Endothelial cell of umbilical vein (primary cell): ENCODE data around the gene TWIST2. TPM values are rescaled to one million over a fixed set of nuclear protein-coding genes. Genes with fewer than 3 reads are reported as not detected.

Experiments used
- BruUV-seq: library from RNA; stranded (reverse); fragments of 400-500 nt; replicated peaks from 2 replicates; lab custom pipeline; 2021; lab: Mats Ljungman, UMichigan
- CTCF ChIA-PET: fragments of 300-600, 350-600 bp; sonication (Branson Sonifier 250); formaldehyde crosslinking; loops from one replicate; lab custom pipeline; 2021; ENCODE audit warnings: antibody characterized with exemption, inconsistent platforms; lab: Charles Lee
- POLR2A ChIA-PET: fragments of 300-600, 350-600 bp; sonication (Branson Sonifier 250); formaldehyde crosslinking; loops from one replicate; lab custom pipeline; 2021; ENCODE audit warnings: antibody characterized with exemption, inconsistent platforms; lab: Charles Lee
- DNase-seq: peaks from one replicate; pipeline ENCODE4 v3.0.0-alpha.2; 2011; ENCODE audit warnings: low read depth, low spot score
- FAIRE-seq: peaks from 2 replicates; lab custom pipeline; 2011; peaks lifted over from hg19 to GRCh38; lab: Jason Lieb, UNC
- H2AFZ ChIP-seq: 2 replicates; pipeline ENCODE4 v1.6.0; 2012; ENCODE audit warnings: low read depth, low read length, control low read depth, inconsistent platforms
- H3K27ac ChIP-seq: 2 replicates; pipeline ENCODE4 v1.5.1; 2011; ENCODE audit warnings: low read depth, mild to moderate bottlenecking, control low read depth, low read length, moderate library complexity; ENCODE audit not compliant: insufficient read depth
- H3K27me3 ChIP-seq, 2 experiments: 2 replicates each; pipeline versions ENCODE4 v1.6.0 to v1.6.1; 2011; ENCODE audit warnings: low read length in 2 of 2, mixed read lengths in 1 of 2; ENCODE audit not compliant: control insufficient read depth in 2 of 2, insufficient read depth in 2 of 2
- H3K36me3 ChIP-seq, 2 experiments: 2 replicates in 1 of 2; 3 replicates in 1 of 2; pipeline ENCODE4 v1.5.1; 2011; ENCODE audit warnings: low read length in 2 of 2, mild to moderate bottlenecking in 1 of 2, moderate library complexity in 1 of 2; ENCODE audit not compliant: control insufficient read depth in 2 of 2, insufficient read depth in 2 of 2; ENCODE audit errors: extremely low read depth in 1 of 2
- H3K4me1 ChIP-seq: 3 replicates; pipeline ENCODE4 v1.5.1; 2011; ENCODE audit warnings: mild to moderate bottlenecking, low read length; ENCODE audit not compliant: control insufficient read depth, insufficient read depth; ENCODE audit errors: extremely low read depth
- H3K4me2 ChIP-seq: 2 replicates; pipeline ENCODE4 v1.6.1; 2011; ENCODE audit warnings: low read length, control low read depth, mixed read lengths; ENCODE audit not compliant: insufficient read depth
- H3K4me3 ChIP-seq, 3 experiments: fragments of 200-600 bp in 1 of 3; sonication (generic), shearing (Covaris generic) in 1 of 3; replicated peaks in 1 of 3; 2 replicates each; pipeline ENCODE4 v1.5.1; 2011 to 2016; ENCODE audit warnings: control low read depth in 3 of 3, low read length in 3 of 3, mild to moderate bottlenecking in 2 of 3, inconsistent platforms in 1 of 3, low read depth in 1 of 3, moderate library complexity in 1 of 3; ENCODE audit not compliant: insufficient read depth in 1 of 3
- H3K79me2 ChIP-seq: 2 replicates; pipeline ENCODE4 v1.6.0; 2012; ENCODE audit warnings: low read length, inconsistent platforms; ENCODE audit not compliant: control insufficient read depth, insufficient read depth
- H3K9ac ChIP-seq: replicated peaks from 2 replicates; pipeline ENCODE3; 2011; ENCODE audit warnings: low read length, control low read depth; ENCODE audit not compliant: insufficient read depth; ENCODE audit errors: extremely low read depth
- H3K9me1 ChIP-seq: replicated peaks from 3 replicates; pipeline ENCODE4 v1.6.0; 2011; ENCODE audit warnings: mild to moderate bottlenecking, low read length; ENCODE audit not compliant: control insufficient read depth, insufficient read depth; ENCODE audit errors: extremely low read depth
- H3K9me3 ChIP-seq: replicated peaks from 2 replicates; pipeline ENCODE4 v1.5.1; 2012; ENCODE audit warnings: low read length, inconsistent platforms; ENCODE audit not compliant: control insufficient read depth, insufficient read depth
- H4K20me1 ChIP-seq: replicated peaks from 2 replicates; pipeline ENCODE3; 2011; ENCODE audit warnings: mild to moderate bottlenecking, low read length; ENCODE audit not compliant: control insufficient read depth, insufficient read depth; ENCODE audit errors: extremely low read depth
- EZH2 ChIP-seq: IDR thresholded peaks from 2 replicates; pipeline ENCODE4 v1.6.1; 2012; ENCODE audit warnings: borderline replicate concordance, low read depth, mild to moderate bottlenecking, moderate library complexity, low read length, inconsistent platforms; ENCODE audit not compliant: severe bottlenecking
- FOS ChIP-seq: IDR thresholded peaks from 2 replicates; pipeline ENCODE4 v1.6.1; 2011; ENCODE audit warnings: mild to moderate bottlenecking, low read length, moderate library complexity, borderline replicate concordance; ENCODE audit not compliant: insufficient read depth
- GATA2 ChIP-seq: IDR thresholded peaks from 2 replicates; pipeline ENCODE4 v1.7.0; 2011; ENCODE audit warnings: low read depth, mild to moderate bottlenecking, moderate library complexity, mixed read lengths, low read length; ENCODE audit not compliant: insufficient read length, insufficient read depth
- JUN ChIP-seq: IDR thresholded peaks from 2 replicates; pipeline ENCODE4 v1.6.1; 2011; ENCODE audit warnings: borderline replicate concordance, low read depth; ENCODE audit not compliant: insufficient read length, insufficient read depth
- MAX ChIP-seq: IDR thresholded peaks from 2 replicates; pipeline ENCODE4 v1.6.1; 2011; ENCODE audit not compliant: insufficient read depth, insufficient read length
- MYC ChIP-seq: IDR thresholded peaks from one replicate; pipeline ENCODE4 v1.6.1; 2011; ENCODE audit warnings: mild to moderate bottlenecking, low read depth, low read length
- POLR2A ChIP-seq: IDR thresholded peaks from 2 replicates; pipeline ENCODE4 v1.6.1; 2012; ENCODE audit warnings: low read depth, mild to moderate bottlenecking, control low read depth, low read length
- POLR2AphosphoS5 ChIP-seq: IDR thresholded peaks from 2 replicates; pipeline ENCODE4 v1.6.1; 2012; ENCODE audit warnings: low read depth, mild to moderate bottlenecking, control low read depth, low read length, moderate library complexity; ENCODE audit not compliant: insufficient read depth
- dilution Hi-C: fragments of 300-500 bp; cut with MboI; formaldehyde crosslinking; loops from one replicate; pipeline ENCODE4 v1.15.0; 2019; ENCODE audit warnings: low sequenced_read_pairs; ENCODE audit not compliant: extremely low pct_ligation_motif_present
- intact Hi-C: fragments of 100-400 bp; cut with micrococcal nuclease; formaldehyde crosslinking; loops from one replicate; pipeline ENCODE4 v1.10.0; 2022
- polyA plus RNA-seq, 4 experiments: library from polyadenylated mRNA; depleted of rRNA in 3 of 4; stranded (reverse) in 3 of 4; unstranded in 1 of 4; fragments of >200 nt; gene quantifications; 2 replicates each; pipeline versions ENCODE4 v1.2.1 to v1.2.3, GENCODE V29; 2011 to 2012; ENCODE audit warnings: missing spikeins in 1 of 4
- total RNA-seq: library from RNA; stranded (reverse); gene quantifications from 2 replicates; pipeline ENCODE4 v1.2.3, GENCODE V29; 2021
- TF ChIP-seq, protein P1 (sequence below), 2 donors: IDR thresholded peaks; 1 replicate in 1 of 2; 2 replicates in 1 of 2; pipeline ENCODE4 v1.5.1; 2011; ENCODE audit warnings: low read length in 2 of 2, mild to moderate bottlenecking in 2 of 2, moderate library complexity in 2 of 2, control low read depth in 1 of 2, inconsistent platforms in 1 of 2, low read depth in 1 of 2; ENCODE audit not compliant: insufficient read depth in 1 of 2; ENCODE audit errors: extremely low read depth in 1 of 2

The TWIST2 gene
- total and polyA plus RNA-seq, 2 donors (not counting 3 experiments of a cell fraction or from before 2014, with no cell fraction given) = 2.3 to 3.4 TPM

DNA sequence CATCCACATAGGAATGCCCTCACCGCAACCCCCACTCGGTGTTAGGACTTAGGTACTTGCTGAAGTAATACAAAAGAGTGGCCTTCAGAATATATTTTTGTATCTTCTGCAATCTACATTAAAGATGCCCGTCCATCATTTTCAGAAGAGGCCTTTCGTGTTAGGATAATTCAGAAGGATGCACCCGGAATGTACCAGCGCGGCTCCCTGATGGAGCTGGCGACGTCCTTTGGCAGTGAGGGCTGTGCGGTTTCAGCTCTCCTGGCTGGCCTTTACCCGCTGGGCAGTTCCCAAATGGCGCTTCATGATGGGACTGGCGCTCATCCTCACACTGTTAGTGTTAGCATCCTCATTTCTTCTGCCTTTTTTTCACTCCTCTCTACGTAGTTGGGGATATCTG lies 15.3 kb downstream of the TWIST2 start:
- no peak for FAIRE-seq
- Histone ChIP-seq H3K4me3 (no peak overlapping the region), H3K4me1 (peaks cover 19% of the 10 kb centered on the region), H3K27ac (no peak overlapping the region), H3K36me3 (no peaks in the 10 kb centered on the region), H3K9ac (no peak overlapping the region), H3K79me2 (no peaks in the 10 kb centered on the region), H3K9me1 (no peaks in the 10 kb centered on the region), H3K9me3 (no peaks in the 10 kb centered on the region), H2AFZ (no peak overlapping the region), H3K27me3 (no peaks in the 10 kb centered on the region), H3K4me2 (no peak overlapping the region), H4K20me1 (no peaks in the 10 kb centered on the region)
- dilution Hi-C loops (no loop called here), intact Hi-C loops (loop anchor here (5.0 kb wide), 3 partner anchors 109 to 539 kb away; partner anchors contain the start of gene HDAC4)
- BruUV-seq = no TSS peak
- TF ChIP-seq FOS (no peak), GATA2 (no peak), JUN (no peak), POLR2AphosphoS5 (no peak), MYC (no peak), EZH2 (no peak), POLR2A (no peak), MAX (no peak)
- TF ChIP-seq, protein P1, sequence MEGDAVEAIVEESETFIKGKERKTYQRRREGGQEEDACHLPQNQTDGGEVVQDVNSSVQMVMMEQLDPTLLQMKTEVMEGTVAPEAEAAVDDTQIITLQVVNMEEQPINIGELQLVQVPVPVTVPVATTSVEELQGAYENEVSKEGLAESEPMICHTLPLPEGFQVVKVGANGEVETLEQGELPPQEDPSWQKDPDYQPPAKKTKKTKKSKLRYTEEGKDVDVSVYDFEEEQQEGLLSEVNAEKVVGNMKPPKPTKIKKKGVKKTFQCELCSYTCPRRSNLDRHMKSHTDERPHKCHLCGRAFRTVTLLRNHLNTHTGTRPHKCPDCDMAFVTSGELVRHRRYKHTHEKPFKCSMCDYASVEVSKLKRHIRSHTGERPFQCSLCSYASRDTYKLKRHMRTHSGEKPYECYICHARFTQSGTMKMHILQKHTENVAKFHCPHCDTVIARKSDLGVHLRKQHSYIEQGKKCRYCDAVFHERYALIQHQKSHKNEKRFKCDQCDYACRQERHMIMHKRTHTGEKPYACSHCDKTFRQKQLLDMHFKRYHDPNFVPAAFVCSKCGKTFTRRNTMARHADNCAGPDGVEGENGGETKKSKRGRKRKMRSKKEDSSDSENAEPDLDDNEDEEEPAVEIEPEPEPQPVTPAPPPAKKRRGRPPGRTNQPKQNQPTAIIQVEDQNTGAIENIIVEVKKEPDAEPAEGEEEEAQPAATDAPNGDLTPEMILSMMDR (IDR thresholded peaks at IDR 0.05; ENCODE audit: extremely low read depth in 1 of 2, insufficient read depth in 1 of 2, low read depth in 1 of 2, low read length in 2 of 2) = no peak
- CTCF ChIA-PET = interaction anchor here (1.1 to 1.7 kb wide), 3 partner anchors 11 to 78 kb away, joined by 3 to 4 read pairs (median 4); partner anchors contain the start of gene TWIST2
- DNase-seq = no peak
- POLR2A ChIA-PET = no interaction called here
